Activated T-cell treated with anti-CD3 and anti-CD28 coated beads, Interleukin-2, amount 50 U/mL, for 4 hours (primary cell): ENCODE results near the gene RPL7L1. TPM values are rescaled to one million over a fixed set of nuclear protein-coding genes. Genes with fewer than 3 reads are reported as not detected.
"Not testable (repeated sequence)": the region's sequence is repeated elsewhere in the genome, so short reads cannot be mapped to it uniquely, and the experiment has no call there.

Experiments
- ATAC-seq, 2 donors: fragments of 200-7000 bp; cut with Tn5 transposase; one replicate each; pipeline ENCODE4 v1.10.0; 2021
- DNase-seq: peaks from one replicate; pipeline ENCODE4 v3.0.0-alpha.2; 2020
- H3K27me3 Mint-ChIP-seq: one replicate; pipeline ENCODE4 v1.8.0; 2021; ENCODE audit warnings: low read depth, mixed read lengths
- H3K36me3 Mint-ChIP-seq: one replicate; pipeline ENCODE4 v1.8.0; 2022; ENCODE audit warnings: mixed read lengths; ENCODE audit not compliant: insufficient read depth
- H3K4me1 Mint-ChIP-seq: one replicate; pipeline ENCODE4 v1.8.0; 2021; ENCODE audit warnings: low read depth, mixed read lengths
- H3K4me3 Mint-ChIP-seq: one replicate; pipeline ENCODE4 v1.8.0; 2021; ENCODE audit warnings: mild to moderate bottlenecking, moderate library complexity, mixed read lengths
- H3K9me3 Mint-ChIP-seq: one replicate; pipeline ENCODE4 v1.8.0; 2021; ENCODE audit warnings: mixed read lengths
- total RNA-seq, 3 donors: library from RNA; stranded (reverse); gene quantifications; one replicate each; pipeline ENCODE4 v1.2.1, GENCODE V29; 2021

Gene RPL7L1
- total RNA-seq, 3 donors from 2014 or later = 262 to 307 (median 280) TPM

- H3K4me1 Mint-ChIP-seq = peaks cover 13% of the 10 kb centered on the region
- not testable (repeated sequence) for H3K4me3 Mint-ChIP-seq, DNase-seq
Observed at GRCh38 chr6:42902429-42903263, 23.2 kb downstream of the RPL7L1 start.

GRCh38 chr6:42904467-42904866, 25.1 kb downstream of the RPL7L1 start:
- Mint-ChIP-seq H3K4me3 (no peak overlapping the region), H3K4me1 (peaks cover 11% of the 10 kb centered on the region), H3K27me3 (no peaks in the 10 kb centered on the region), H3K36me3 (no peaks in the 10 kb centered on the region), H3K9me3 (no peaks in the 10 kb centered on the region)
- ATAC-seq (no peak), DNase-seq (no peak)

More at GRCh38 chr6:42902429-42903263, 23.2 kb downstream of the RPL7L1 start:
- not testable (repeated sequence) for H3K27me3 Mint-ChIP-seq, H3K9me3 Mint-ChIP-seq, H3K36me3 Mint-ChIP-seq, ATAC-seq

- Mint-ChIP-seq H3K36me3 (no peaks in the 10 kb centered on the region), H3K4me1 (peaks cover 2% of the 10 kb centered on the region)
Observed at GRCh38 chr6:42907336-42907735, 27.9 kb downstream of the RPL7L1 start.

GRCh38 chr6:42909835-42910234, 30.4 kb downstream of the RPL7L1 start:
- Mint-ChIP-seq H3K4me3 (no peak overlapping the region), H3K27me3 (peaks cover 16% of the 10 kb centered on the region), H3K4me1 (peaks cover 2% of the 10 kb centered on the region), H3K36me3 (no peaks in the 10 kb centered on the region), H3K9me3 (no peaks in the 10 kb centered on the region)
- no peak for ATAC-seq
- no peak for DNase-seq

More at GRCh38 chr6:42907336-42907735, 27.9 kb downstream of the RPL7L1 start:
- Mint-ChIP-seq H3K27me3 (peaks cover 5% of the 10 kb centered on the region), H3K4me3 (no peak overlapping the region), H3K9me3 (no peaks in the 10 kb centered on the region)
- ATAC-seq = no peak
- no peak for DNase-seq

- Mint-ChIP-seq H3K4me3 (peak overlapping the region; percentile 2), H3K4me1 (peaks cover 2% of the 10 kb centered on the region), H3K36me3 (no peaks in the 10 kb centered on the region), H3K9me3 (no peaks in the 10 kb centered on the region), H3K27me3 (peaks cover 16% of the 10 kb centered on the region)
- DNase-seq (no peak), ATAC-seq (peak in 1 of 2 donors; percentile 41)
Observed at GRCh38 chr6:42911171-42912021, 32.0 kb downstream of the RPL7L1 start.

GRCh38 chr6:42914546-42914945, 35.1 kb downstream of the RPL7L1 start:
- Mint-ChIP-seq H3K9me3 (no peaks in the 10 kb centered on the region), H3K27me3 (peaks cover 16% of the 10 kb centered on the region), H3K4me3 (no peak overlapping the region), H3K36me3 (no peaks in the 10 kb centered on the region), H3K4me1 (peaks cover 2% of the 10 kb centered on the region)
- ATAC-seq (no peak), DNase-seq (no peak)

- ATAC-seq = peak in 1 of 2 donors; percentile 23
- DNase-seq = no peak
- H3K9me3 Mint-ChIP-seq = no peaks in the 10 kb centered on the region
- H3K36me3 Mint-ChIP-seq = no peaks in the 10 kb centered on the region
- peaks cover 16% of the 10 kb centered on the region for H3K27me3 Mint-ChIP-seq
- H3K4me3 Mint-ChIP-seq = no peak within 1 kb of the TSS
- H3K4me1 Mint-ChIP-seq = peaks cover 2% of the 10 kb centered on the region
Observed at GRCh38 chr6:42915732-42916131, 36.3 kb downstream of the RPL7L1 start, which contains the start of gene PTCRA. Gene PTCRA, plus strand, starts transcription at chr6:42916053. Its CDS starts 17 bp downstream, at chr6:42916070.

- Mint-ChIP-seq H3K36me3 (no peaks in the 10 kb centered on the region), H3K4me3 (no peak overlapping the region), H3K27me3 (peaks cover 13% of the 10 kb centered on the region), H3K9me3 (no peaks in the 10 kb centered on the region), H3K4me1 (peaks cover 1% of the 10 kb centered on the region)
- ATAC-seq (peak in 1 of 2 donors; percentile 34), DNase-seq (no peak)
Observed at GRCh38 chr6:42916288-42916687, 36.9 kb downstream of the RPL7L1 start.

- Mint-ChIP-seq H3K27me3 (no peaks in the 10 kb centered on the region), H3K9me3 (no peaks in the 10 kb centered on the region), H3K4me1 (no peaks in the 10 kb centered on the region), H3K36me3 (no peaks in the 10 kb centered on the region), H3K4me3 (no peak overlapping the region)
- DNase-seq (no peak), ATAC-seq (no peak)
Observed at GRCh38 chr6:42921801-42922200, 42.4 kb downstream of the RPL7L1 start.

- no peaks in the 10 kb centered on the region for H3K36me3 Mint-ChIP-seq
- DNase-seq (no peak), ATAC-seq (no peak)
- H3K27me3 Mint-ChIP-seq = no peaks in the 10 kb centered on the region
- peaks cover 5% of the 10 kb centered on the region for H3K4me1 Mint-ChIP-seq
- no peak overlapping the region for H3K4me3 Mint-ChIP-seq
- H3K9me3 Mint-ChIP-seq = no peaks in the 10 kb centered on the region
Observed at GRCh38 chr6:42923666-42924065, 44.2 kb downstream of the RPL7L1 start.

- no peak overlapping the region for H3K4me3 Mint-ChIP-seq
- H3K4me1 Mint-ChIP-seq = peaks cover 8% of the 10 kb centered on the region
- H3K36me3 Mint-ChIP-seq = peaks cover 3% of the 10 kb centered on the region
- ATAC-seq (no peak), DNase-seq (no peak)
- H3K27me3 Mint-ChIP-seq = no peaks in the 10 kb centered on the region
- H3K9me3 Mint-ChIP-seq = no peaks in the 10 kb centered on the region
Observed at GRCh38 chr6:42925248-42925857, 45.9 kb downstream of the RPL7L1 start.

- Mint-ChIP-seq H3K27me3 (no peaks in the 10 kb centered on the region), H3K4me1 (peaks cover 41% of the 10 kb centered on the region), H3K9me3 (no peaks in the 10 kb centered on the region), H3K4me3 (peak within 1 kb of the TSS; percentile 90), H3K36me3 (peaks cover 25% of the 10 kb centered on the region)
- ATAC-seq (peak; percentile 86 to 87), DNase-seq (peak; percentile 84)
Observed at GRCh38 chr6:42928986-42929820, 49.8 kb downstream of the RPL7L1 start, which contains the start of gene CNPY3. Gene CNPY3, plus strand, starts transcription at chr6:42929480. Its CDS starts 91 bp downstream, at chr6:42929571.

- no peaks in the 10 kb centered on the region for H3K27me3 Mint-ChIP-seq
- peaks cover 44% of the 10 kb centered on the region for H3K4me1 Mint-ChIP-seq
- H3K36me3 Mint-ChIP-seq = peaks cover 26% of the 10 kb centered on the region
- H3K4me3 Mint-ChIP-seq = peak overlapping the region; percentile 90
- H3K9me3 Mint-ChIP-seq = no peaks in the 10 kb centered on the region
- ATAC-seq = peak; percentile 53 to 54
- peak; percentile 42 for DNase-seq
Observed at GRCh38 chr6:42929821-42930360, 50.5 kb downstream of the RPL7L1 start.
